ENCODE results near the gene TST. TPM values are rescaled to one million over a fixed set of nuclear protein-coding genes. Genes with fewer than 3 reads are reported as not detected.
A peak's percentile ranks its signal among the peaks of the same experiment; 100 is the strongest.

The TST gene
- total RNA-seq, 1 donor from 2014 or later: 20.9 TPM

DNA sequence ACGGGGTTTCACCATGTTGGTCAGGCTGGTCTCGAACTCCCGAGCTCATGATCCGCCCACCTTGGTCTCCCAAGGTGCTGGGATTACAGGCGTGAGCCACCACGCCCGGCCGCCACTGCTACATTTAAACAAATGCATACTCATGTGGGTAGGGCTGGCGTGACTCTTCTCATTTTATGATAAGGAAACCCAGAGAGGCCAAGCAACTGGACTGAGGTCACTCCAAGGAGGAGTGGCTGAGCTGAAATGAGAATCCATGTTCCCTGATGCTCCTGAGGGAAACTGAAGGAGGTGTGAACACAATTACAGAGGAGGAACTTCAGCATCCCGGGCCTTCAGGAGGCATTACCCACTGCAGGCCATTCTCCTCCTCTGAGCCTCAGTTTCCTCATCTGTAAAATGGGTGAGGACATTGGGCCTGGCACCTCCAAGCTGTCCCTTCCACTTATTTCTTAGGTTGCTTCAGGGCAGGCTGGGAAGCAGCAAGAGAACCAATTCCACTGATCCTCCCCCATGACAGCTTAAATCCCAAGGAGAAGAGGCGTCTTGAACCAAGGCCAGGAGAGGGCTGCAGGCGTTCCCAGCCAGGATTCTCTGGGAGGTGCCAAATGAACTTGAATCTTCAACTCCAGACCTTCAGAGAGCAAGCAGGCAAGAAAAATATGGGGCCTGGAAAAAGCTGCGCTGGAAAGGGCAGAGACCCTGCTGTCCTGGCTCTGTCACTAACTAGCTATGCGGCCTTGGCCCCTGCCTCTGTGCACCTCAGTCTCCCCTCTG is 2.9 kb downstream of the TST start:
- Histone ChIP-seq H3K9me3 (ENCODE audit: control insufficient read depth in 3 of 3, low read length in 3 of 3) (no peaks in the 10 kb centered on the region), H3K4me3 (ENCODE audit: low read length in 3 of 3) (no peak overlapping the region), H3K9ac (ENCODE audit: low read depth in 1 of 3, low read length in 3 of 3) (peak overlapping the region in 2 of 3 donors; percentile 8 to 57), H3K27ac (ENCODE audit: low read depth, low read length) (no peak overlapping the region), H3K4me1 (ENCODE audit: control insufficient read depth in 3 of 3, insufficient read depth in 3 of 3, low read length in 3 of 3) (peaks cover 23 to 48% (median 48%) of the 10 kb centered on the region in 3 donors), H3K36me3 (ENCODE audit: control insufficient read depth in 3 of 3, insufficient read depth in 3 of 3, low read length in 3 of 3) (peaks cover 0 to 11% (median 4%) of the 10 kb centered on the region in 3 donors), H3K27me3 (ENCODE audit: control insufficient read depth in 3 of 3, insufficient read depth in 3 of 3, low read length in 3 of 3) (no peaks in the 10 kb centered on the region)

DNA sequence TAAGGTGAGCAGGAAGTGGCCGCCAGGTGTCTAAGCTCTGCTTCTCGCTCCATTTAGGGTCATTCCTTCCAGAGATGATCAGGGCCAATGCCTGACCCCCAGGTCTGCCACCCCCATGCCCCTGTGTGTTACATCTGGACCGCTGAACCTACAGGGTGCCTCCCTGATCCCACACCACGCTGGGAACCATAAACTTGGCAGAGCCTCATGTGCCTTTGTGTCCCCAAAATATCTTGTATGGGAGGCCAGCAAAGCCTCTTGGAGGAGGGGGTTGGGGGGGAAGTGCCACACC is 3.7 kb downstream of the TST start:
- no peaks in the 10 kb centered on the region for H3K9me3 ChIP-seq (ENCODE audit: control insufficient read depth in 3 of 3, low read length in 3 of 3)
- no peak overlapping the region for H3K27ac ChIP-seq (ENCODE audit: low read depth, low read length)
- H3K4me1 ChIP-seq (ENCODE audit: control insufficient read depth in 3 of 3, insufficient read depth in 3 of 3, low read length in 3 of 3): peaks cover 22 to 43% (median 41%) of the 10 kb centered on the region in 3 donors
- no peaks in the 10 kb centered on the region for H3K27me3 ChIP-seq (ENCODE audit: control insufficient read depth in 3 of 3, insufficient read depth in 3 of 3, low read length in 3 of 3)
- no peak overlapping the region for H3K4me3 ChIP-seq (ENCODE audit: low read length in 3 of 3)
- H3K9ac ChIP-seq (ENCODE audit: low read depth in 1 of 3, low read length in 3 of 3): no peak overlapping the region
- H3K36me3 ChIP-seq (ENCODE audit: control insufficient read depth in 3 of 3, insufficient read depth in 3 of 3, low read length in 3 of 3): peaks cover 0 to 11% (median 4%) of the 10 kb centered on the region in 3 donors

DNA sequence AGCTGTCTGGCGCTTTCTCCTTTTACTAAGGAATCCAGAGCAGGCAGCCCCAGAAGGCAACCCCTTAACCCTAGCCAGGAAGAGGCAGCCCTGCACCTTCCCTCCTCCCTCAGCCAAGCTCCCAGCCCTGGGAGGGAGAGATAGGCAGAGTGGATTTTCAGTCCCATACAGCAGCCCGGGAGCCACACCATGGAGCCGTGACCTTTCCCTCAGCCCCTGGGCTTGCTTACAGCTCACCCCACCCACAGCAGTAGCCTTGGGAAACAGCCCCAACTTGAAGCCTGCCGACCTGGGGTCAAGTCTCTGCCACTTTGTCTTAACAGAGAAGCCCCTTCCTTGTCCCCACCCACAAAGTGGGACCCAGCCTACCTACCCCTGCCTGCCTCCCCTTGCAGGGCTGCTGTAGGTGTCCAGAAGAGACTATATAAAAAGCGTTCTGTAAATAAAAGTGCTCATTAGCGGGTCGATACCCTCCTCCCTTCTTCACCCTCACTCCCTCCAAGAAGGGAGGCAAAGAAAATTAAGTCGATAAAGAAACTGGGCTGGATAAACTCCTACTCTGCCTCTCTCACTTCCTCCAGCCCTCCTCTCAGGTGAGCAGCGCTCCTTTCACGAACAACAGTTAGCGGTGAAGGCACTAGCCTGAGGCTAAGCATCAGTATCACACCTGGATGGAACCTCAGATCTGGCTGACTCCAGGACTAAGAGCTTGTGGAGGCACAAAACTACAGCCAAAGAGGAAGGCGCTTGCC is 4.2 kb downstream of the TST start:
- Histone ChIP-seq H3K4me3 (ENCODE audit: low read length in 3 of 3) (no peak overlapping the region), H3K9ac (ENCODE audit: low read depth in 1 of 3, low read length in 3 of 3) (no peak overlapping the region), H3K27me3 (ENCODE audit: control insufficient read depth in 3 of 3, insufficient read depth in 3 of 3, low read length in 3 of 3) (no peaks in the 10 kb centered on the region), H3K9me3 (ENCODE audit: control insufficient read depth in 3 of 3, low read length in 3 of 3) (no peaks in the 10 kb centered on the region), H3K36me3 (ENCODE audit: control insufficient read depth in 3 of 3, insufficient read depth in 3 of 3, low read length in 3 of 3) (peaks cover 0 to 11% (median 4%) of the 10 kb centered on the region in 3 donors), H3K27ac (ENCODE audit: low read depth, low read length) (no peak overlapping the region), H3K4me1 (ENCODE audit: control insufficient read depth in 3 of 3, insufficient read depth in 3 of 3, low read length in 3 of 3) (peaks cover 19 to 43% (median 39%) of the 10 kb centered on the region in 3 donors)

- Histone ChIP-seq H3K9ac (ENCODE audit: low read depth in 1 of 3, low read length in 3 of 3) (no peak overlapping the region), H3K27me3 (ENCODE audit: control insufficient read depth in 3 of 3, insufficient read depth in 3 of 3, low read length in 3 of 3) (no peaks in the 10 kb centered on the region), H3K36me3 (ENCODE audit: control insufficient read depth in 3 of 3, insufficient read depth in 3 of 3, low read length in 3 of 3) (peaks cover 0 to 11% (median 4%) of the 10 kb centered on the region in 3 donors), H3K9me3 (ENCODE audit: control insufficient read depth in 3 of 3, low read length in 3 of 3) (no peaks in the 10 kb centered on the region), H3K4me3 (ENCODE audit: low read length in 3 of 3) (no peak overlapping the region), H3K4me1 (ENCODE audit: control insufficient read depth in 3 of 3, insufficient read depth in 3 of 3, low read length in 3 of 3) (peaks cover 19 to 43% (median 42%) of the 10 kb centered on the region in 3 donors), H3K27ac (ENCODE audit: low read depth, low read length) (no peak overlapping the region)
Observed at GRCh38 chr22:37014415-37014806, 4.8 kb downstream of the TST start.

GRCh38 chr22:37012956-37013355 is 6.3 kb downstream of the TST start:
- Histone ChIP-seq H3K36me3 (ENCODE audit: control insufficient read depth in 3 of 3, insufficient read depth in 3 of 3, low read length in 3 of 3) (peaks cover 0 to 11% (median 4%) of the 10 kb centered on the region in 3 donors), H3K4me1 (ENCODE audit: control insufficient read depth in 3 of 3, insufficient read depth in 3 of 3, low read length in 3 of 3) (peaks cover 12 to 37% (median 31%) of the 10 kb centered on the region in 3 donors), H3K9ac (ENCODE audit: low read depth in 1 of 3, low read length in 3 of 3) (no peak overlapping the region), H3K27ac (ENCODE audit: low read depth, low read length) (no peak overlapping the region), H3K4me3 (ENCODE audit: low read length in 3 of 3) (no peak overlapping the region), H3K9me3 (ENCODE audit: control insufficient read depth in 3 of 3, low read length in 3 of 3) (no peaks in the 10 kb centered on the region), H3K27me3 (ENCODE audit: control insufficient read depth in 3 of 3, insufficient read depth in 3 of 3, low read length in 3 of 3) (no peaks in the 10 kb centered on the region)

GRCh38 chr22:37012262-37012904 is 6.9 kb downstream of the TST start:
- H3K36me3 ChIP-seq (ENCODE audit: control insufficient read depth in 3 of 3, insufficient read depth in 3 of 3, low read length in 3 of 3): peaks cover 0 to 6% (median 4%) of the 10 kb centered on the region in 3 donors
- no peak overlapping the region for H3K4me3 ChIP-seq (ENCODE audit: low read length in 3 of 3)
- H3K27me3 ChIP-seq (ENCODE audit: control insufficient read depth in 3 of 3, insufficient read depth in 3 of 3, low read length in 3 of 3): no peaks in the 10 kb centered on the region
- H3K9ac ChIP-seq (ENCODE audit: low read depth in 1 of 3, low read length in 3 of 3): peak overlapping the region in 1 of 3 donors; percentile 25
- no peak overlapping the region for H3K27ac ChIP-seq (ENCODE audit: low read depth, low read length)
- no peaks in the 10 kb centered on the region for H3K9me3 ChIP-seq (ENCODE audit: control insufficient read depth in 3 of 3, low read length in 3 of 3)
- peaks cover 13 to 35% (median 29%) of the 10 kb centered on the region in 3 donors for H3K4me1 ChIP-seq (ENCODE audit: control insufficient read depth in 3 of 3, insufficient read depth in 3 of 3, low read length in 3 of 3)

DNA sequence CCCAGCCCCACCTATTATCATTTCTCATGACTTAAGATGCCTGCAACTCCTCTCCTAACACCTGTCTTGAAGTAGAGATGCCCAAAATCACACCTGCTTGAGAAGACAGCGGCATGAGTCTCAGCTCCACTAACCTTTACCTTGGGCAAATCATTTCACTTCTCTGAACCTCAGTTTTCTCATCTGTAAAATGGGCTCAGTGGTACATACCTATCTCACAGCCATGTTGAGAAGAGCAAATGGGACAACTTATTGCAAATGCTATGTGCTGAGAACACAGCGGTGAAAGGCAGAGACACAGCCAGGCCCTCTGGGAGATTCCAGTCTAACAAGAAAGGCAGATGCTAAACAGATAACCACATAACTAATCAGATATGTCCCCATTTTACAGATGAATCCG is 7.8 kb downstream of the TST start:
- peaks cover 10 to 26% (median 20%) of the 10 kb centered on the region in 3 donors for H3K4me1 ChIP-seq (ENCODE audit: control insufficient read depth in 3 of 3, insufficient read depth in 3 of 3, low read length in 3 of 3)
- no peak overlapping the region for H3K27ac ChIP-seq (ENCODE audit: low read depth, low read length)

GRCh38 chr22:37010976-37011375 is 8.3 kb downstream of the TST start:
- no peaks in the 10 kb centered on the region for H3K27me3 ChIP-seq (ENCODE audit: control insufficient read depth in 3 of 3, insufficient read depth in 3 of 3, low read length in 3 of 3)
- peaks cover 10 to 25% (median 17%) of the 10 kb centered on the region in 3 donors for H3K4me1 ChIP-seq (ENCODE audit: control insufficient read depth in 3 of 3, insufficient read depth in 3 of 3, low read length in 3 of 3)
- H3K27ac ChIP-seq (ENCODE audit: low read depth, low read length): no peak overlapping the region
- no peaks in the 10 kb centered on the region for H3K9me3 ChIP-seq (ENCODE audit: control insufficient read depth in 3 of 3, low read length in 3 of 3)
- no peak overlapping the region for H3K9ac ChIP-seq (ENCODE audit: low read depth in 1 of 3, low read length in 3 of 3)
- no peaks in the 10 kb centered on the region for H3K36me3 ChIP-seq (ENCODE audit: control insufficient read depth in 3 of 3, insufficient read depth in 3 of 3, low read length in 3 of 3)
- H3K4me3 ChIP-seq (ENCODE audit: low read length in 3 of 3): no peak overlapping the region

More for the DNA sequence above, 7.8 kb downstream of the TST start:
- Histone ChIP-seq H3K27me3 (ENCODE audit: control insufficient read depth in 3 of 3, insufficient read depth in 3 of 3, low read length in 3 of 3) (no peaks in the 10 kb centered on the region), H3K9me3 (ENCODE audit: control insufficient read depth in 3 of 3, low read length in 3 of 3) (no peaks in the 10 kb centered on the region), H3K4me3 (ENCODE audit: low read length in 3 of 3) (no peak overlapping the region), H3K9ac (ENCODE audit: low read depth in 1 of 3, low read length in 3 of 3) (no peak overlapping the region), H3K36me3 (ENCODE audit: control insufficient read depth in 3 of 3, insufficient read depth in 3 of 3, low read length in 3 of 3) (no peaks in the 10 kb centered on the region)

GRCh38 chr22:37010174-37010573 is 9.1 kb downstream of the TST start:
- Histone ChIP-seq H3K9me3 (ENCODE audit: control insufficient read depth in 3 of 3, low read length in 3 of 3) (no peaks in the 10 kb centered on the region), H3K9ac (ENCODE audit: low read depth in 1 of 3, low read length in 3 of 3) (no peak overlapping the region), H3K4me1 (ENCODE audit: control insufficient read depth in 3 of 3, insufficient read depth in 3 of 3, low read length in 3 of 3) (peaks cover 10 to 22% (median 17%) of the 10 kb centered on the region in 3 donors), H3K36me3 (ENCODE audit: control insufficient read depth in 3 of 3, insufficient read depth in 3 of 3, low read length in 3 of 3) (no peaks in the 10 kb centered on the region), H3K4me3 (ENCODE audit: low read length in 3 of 3) (no peak overlapping the region), H3K27me3 (ENCODE audit: control insufficient read depth in 3 of 3, insufficient read depth in 3 of 3, low read length in 3 of 3) (no peaks in the 10 kb centered on the region), H3K27ac (ENCODE audit: low read depth, low read length) (no peak overlapping the region)

DNA sequence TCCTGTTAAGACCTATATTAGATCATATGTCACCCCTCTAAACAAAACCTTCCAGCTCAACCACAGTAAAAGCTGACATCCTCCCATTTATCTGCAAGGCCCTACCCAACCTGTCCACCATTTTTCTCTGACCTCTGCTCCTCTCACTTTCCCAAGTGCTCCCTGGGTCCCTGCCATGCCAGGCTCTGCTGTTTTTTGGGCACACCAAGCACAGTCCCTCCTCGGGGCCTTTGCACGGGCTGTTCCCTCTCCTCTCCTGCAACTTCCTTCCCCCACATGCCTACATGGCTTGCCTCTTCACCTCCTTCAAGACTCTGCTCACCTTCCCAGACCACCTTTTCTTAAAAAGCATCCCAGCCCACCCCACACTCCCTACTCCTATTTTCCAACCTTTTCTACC is 9.8 kb downstream of the TST start:
- no peak overlapping the region for H3K27ac ChIP-seq (ENCODE audit: low read depth, low read length)
- no peaks in the 10 kb centered on the region for H3K9me3 ChIP-seq (ENCODE audit: control insufficient read depth in 3 of 3, low read length in 3 of 3)
- H3K36me3 ChIP-seq (ENCODE audit: control insufficient read depth in 3 of 3, insufficient read depth in 3 of 3, low read length in 3 of 3): no peaks in the 10 kb centered on the region
- H3K27me3 ChIP-seq (ENCODE audit: control insufficient read depth in 3 of 3, insufficient read depth in 3 of 3, low read length in 3 of 3): no peaks in the 10 kb centered on the region
- H3K4me3 ChIP-seq (ENCODE audit: low read length in 3 of 3): no peak overlapping the region
- no peak overlapping the region for H3K9ac ChIP-seq (ENCODE audit: low read depth in 1 of 3, low read length in 3 of 3)
- peaks cover 10 to 22% (median 17%) of the 10 kb centered on the region in 3 donors for H3K4me1 ChIP-seq (ENCODE audit: control insufficient read depth in 3 of 3, insufficient read depth in 3 of 3, low read length in 3 of 3)

Measured in skeletal muscle tissue (tissue), 4 donors.